ENCODE data around the gene SSU72. TPM values are rescaled to one million over a fixed set of nuclear protein-coding genes. Genes with fewer than 3 reads are reported as not detected.

SSU72 gene
- total RNA-seq, 1 donor from 2014 or later: 118 TPM

DNA sequence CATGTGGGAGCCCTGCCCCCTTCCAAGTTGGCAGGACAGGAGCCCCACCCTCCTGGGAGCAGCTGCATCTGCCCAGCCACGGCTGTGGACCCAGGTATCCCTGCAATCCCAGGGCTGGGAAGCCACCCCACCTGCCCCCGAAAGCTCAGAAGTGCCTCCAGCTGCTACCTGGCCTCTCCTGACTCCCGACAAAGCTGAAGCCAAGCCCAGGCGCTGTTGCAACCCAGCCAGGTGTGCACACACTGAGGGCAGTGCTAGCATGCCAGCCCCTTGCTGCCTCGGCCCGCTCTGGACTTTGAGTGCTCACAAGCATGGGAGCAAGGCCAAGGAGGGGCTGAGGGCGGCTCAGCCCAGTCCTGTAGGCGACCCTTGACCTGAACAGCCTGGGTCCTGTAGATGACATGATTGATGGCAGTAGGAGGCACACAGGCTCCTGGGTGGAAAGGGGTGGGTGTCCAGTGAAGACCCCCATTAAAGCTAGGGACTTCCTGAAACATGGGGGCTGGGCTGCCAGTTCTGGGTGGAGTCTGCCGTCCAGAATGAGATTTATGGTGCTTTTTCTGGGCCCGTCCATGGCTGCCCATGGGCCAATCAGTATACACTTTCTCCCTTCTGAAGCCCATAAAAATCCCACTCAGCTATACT, 2.8 kb upstream of the SSU72 start:
- DNase-seq (ENCODE audit: low spot score, unreplicated experiment): no peak
- Mint-ChIP-seq H3K9me3 (ENCODE audit: low read depth) (no peaks in the 10 kb centered on the region), H3K4me1 (ENCODE audit: low read depth) (peaks cover 16% of the 10 kb centered on the region), H3K27ac (no peak overlapping the region), H3K27me3 (peaks cover 21% of the 10 kb centered on the region), H3K4me3 (ENCODE audit: low read depth) (no peak overlapping the region), H3K36me3 (ENCODE audit: insufficient read depth) (no peaks in the 10 kb centered on the region)
- TF ChIP-seq, protein P1, sequence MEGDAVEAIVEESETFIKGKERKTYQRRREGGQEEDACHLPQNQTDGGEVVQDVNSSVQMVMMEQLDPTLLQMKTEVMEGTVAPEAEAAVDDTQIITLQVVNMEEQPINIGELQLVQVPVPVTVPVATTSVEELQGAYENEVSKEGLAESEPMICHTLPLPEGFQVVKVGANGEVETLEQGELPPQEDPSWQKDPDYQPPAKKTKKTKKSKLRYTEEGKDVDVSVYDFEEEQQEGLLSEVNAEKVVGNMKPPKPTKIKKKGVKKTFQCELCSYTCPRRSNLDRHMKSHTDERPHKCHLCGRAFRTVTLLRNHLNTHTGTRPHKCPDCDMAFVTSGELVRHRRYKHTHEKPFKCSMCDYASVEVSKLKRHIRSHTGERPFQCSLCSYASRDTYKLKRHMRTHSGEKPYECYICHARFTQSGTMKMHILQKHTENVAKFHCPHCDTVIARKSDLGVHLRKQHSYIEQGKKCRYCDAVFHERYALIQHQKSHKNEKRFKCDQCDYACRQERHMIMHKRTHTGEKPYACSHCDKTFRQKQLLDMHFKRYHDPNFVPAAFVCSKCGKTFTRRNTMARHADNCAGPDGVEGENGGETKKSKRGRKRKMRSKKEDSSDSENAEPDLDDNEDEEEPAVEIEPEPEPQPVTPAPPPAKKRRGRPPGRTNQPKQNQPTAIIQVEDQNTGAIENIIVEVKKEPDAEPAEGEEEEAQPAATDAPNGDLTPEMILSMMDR (IDR thresholded peaks at IDR 0.05; ENCODE audit: unreplicated experiment): no peak

GRCh38 chr1:1573843-1574720, 581 bp downstream of the SSU72 start:
- DNase-seq (ENCODE audit: low spot score, unreplicated experiment): no peak
- H3K27me3 Mint-ChIP-seq: peaks cover 5% of the 10 kb centered on the region
- peak overlapping the region; percentile 94 for H3K4me3 Mint-ChIP-seq (ENCODE audit: low read depth)
- H3K36me3 Mint-ChIP-seq (ENCODE audit: insufficient read depth): peaks cover 7% of the 10 kb centered on the region
- no peaks in the 10 kb centered on the region for H3K9me3 Mint-ChIP-seq (ENCODE audit: low read depth)
- peak overlapping the region; percentile 97 for H3K27ac Mint-ChIP-seq
- TF ChIP-seq, protein P1 (IDR thresholded peaks at IDR 0.05; ENCODE audit: unreplicated experiment): peak; percentile 42
- H3K4me1 Mint-ChIP-seq (ENCODE audit: low read depth): peaks cover 20% of the 10 kb centered on the region

DNA sequence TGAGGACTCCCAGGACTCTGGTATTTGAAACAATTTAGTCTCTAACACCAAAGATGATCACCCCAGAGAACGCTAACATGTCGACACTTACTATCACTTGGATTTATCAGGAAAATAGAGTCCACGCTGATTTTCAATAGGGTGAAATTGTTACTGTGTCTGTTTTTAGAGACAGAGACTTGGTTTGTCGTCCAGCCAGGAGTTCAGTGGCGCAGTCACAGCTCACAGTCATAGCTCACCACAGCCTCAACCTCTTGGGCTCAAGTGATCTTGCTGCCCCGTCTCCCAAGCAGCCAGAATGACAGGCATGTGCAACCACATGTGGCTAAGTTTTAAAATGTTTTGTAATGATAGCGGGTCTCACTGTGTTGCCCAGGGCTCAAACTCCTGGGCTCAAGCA, 5.3 kb downstream of the SSU72 start:
- H3K27ac Mint-ChIP-seq: peak overlapping the region; percentile 45
- no peaks in the 10 kb centered on the region for H3K9me3 Mint-ChIP-seq (ENCODE audit: low read depth)
- H3K4me3 Mint-ChIP-seq (ENCODE audit: low read depth): no peak overlapping the region
- peaks cover 15% of the 10 kb centered on the region for H3K36me3 Mint-ChIP-seq (ENCODE audit: insufficient read depth)
- TF ChIP-seq, protein P1 (IDR thresholded peaks at IDR 0.05; ENCODE audit: unreplicated experiment): no peak
- H3K4me1 Mint-ChIP-seq (ENCODE audit: low read depth): peaks cover 13% of the 10 kb centered on the region
- DNase-seq (ENCODE audit: low spot score, unreplicated experiment): no peak
- H3K27me3 Mint-ChIP-seq: no peaks in the 10 kb centered on the region

DNA sequence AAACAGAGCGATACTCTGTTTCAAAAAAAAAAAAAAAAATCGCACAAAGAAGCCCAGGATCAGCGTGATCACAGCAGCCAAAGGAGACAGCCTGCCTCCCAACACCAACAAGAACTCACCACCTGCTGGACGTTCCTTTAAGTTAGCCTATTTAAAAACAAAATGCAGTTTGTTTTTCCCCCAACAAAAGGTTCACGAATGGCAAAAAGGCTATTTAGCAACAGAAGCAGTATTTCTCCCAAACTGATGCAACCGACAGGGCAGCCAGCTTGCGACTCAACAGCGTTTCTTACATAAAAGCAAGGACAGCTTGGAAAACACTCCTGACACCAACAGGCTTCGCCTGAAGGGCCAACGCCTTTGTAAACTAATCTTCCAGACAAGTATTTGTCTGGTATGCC, 6.8 kb downstream of the SSU72 start:
- peaks cover 5% of the 10 kb centered on the region for H3K4me1 Mint-ChIP-seq (ENCODE audit: low read depth)
- H3K27me3 Mint-ChIP-seq: no peaks in the 10 kb centered on the region
- no peaks in the 10 kb centered on the region for H3K9me3 Mint-ChIP-seq (ENCODE audit: low read depth)
- TF ChIP-seq, protein P1 (IDR thresholded peaks at IDR 0.05; ENCODE audit: unreplicated experiment): no peak
- H3K4me3 Mint-ChIP-seq (ENCODE audit: low read depth): no peak overlapping the region
- DNase-seq (ENCODE audit: low spot score, unreplicated experiment): no peak
- H3K27ac Mint-ChIP-seq: no peak overlapping the region
- peaks cover 17% of the 10 kb centered on the region for H3K36me3 Mint-ChIP-seq (ENCODE audit: insufficient read depth)

DNA sequence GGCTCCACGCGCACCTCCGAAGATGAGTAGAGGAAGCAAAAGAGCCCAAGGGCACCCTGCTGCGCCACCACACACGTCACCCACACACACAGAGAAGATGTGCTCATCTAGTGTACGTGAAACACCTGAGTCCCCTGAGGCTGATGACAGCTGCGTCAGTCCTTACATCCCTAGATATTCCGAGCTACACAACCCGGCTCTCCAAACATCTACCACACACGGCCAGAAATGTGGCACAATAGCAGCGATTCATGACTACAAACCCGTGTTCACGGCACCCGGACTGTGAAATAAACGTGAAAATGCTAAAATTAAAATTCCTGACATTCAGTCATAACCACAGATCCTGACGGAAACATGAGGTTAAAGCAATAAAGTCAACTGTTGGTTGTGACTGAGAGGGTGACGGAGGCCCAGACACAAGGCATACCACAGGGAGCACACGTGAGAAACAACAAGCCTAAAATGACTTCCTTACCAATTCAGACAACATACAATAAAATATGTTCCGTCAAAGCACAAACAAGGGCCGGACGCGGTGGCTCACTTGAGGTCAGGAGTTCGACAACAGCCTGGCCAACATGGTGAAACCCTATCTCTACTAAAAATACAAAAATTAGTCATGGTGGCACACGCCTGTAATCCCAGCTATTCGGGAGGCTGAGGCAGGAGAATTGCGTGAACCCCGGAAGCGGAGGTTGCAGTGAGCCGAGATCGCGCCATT, 7.3 kb downstream of the SSU72 start:
- H3K4me3 Mint-ChIP-seq (ENCODE audit: low read depth): no peak overlapping the region
- peaks cover 5% of the 10 kb centered on the region for H3K4me1 Mint-ChIP-seq (ENCODE audit: low read depth)
- H3K27ac Mint-ChIP-seq: peak overlapping the region; percentile 74
- peaks cover 17% of the 10 kb centered on the region for H3K36me3 Mint-ChIP-seq (ENCODE audit: insufficient read depth)
- no peak for DNase-seq (ENCODE audit: low spot score, unreplicated experiment)
- H3K9me3 Mint-ChIP-seq (ENCODE audit: low read depth): no peaks in the 10 kb centered on the region
- TF ChIP-seq, protein P1 (IDR thresholded peaks at IDR 0.05; ENCODE audit: unreplicated experiment): no peak
- no peaks in the 10 kb centered on the region for H3K27me3 Mint-ChIP-seq

Measured in progenitor cell of endocrine pancreas (in vitro differentiated cells).